HCT116 (cell line): ENCODE measurements around the gene RBM39. TPM values are rescaled to one million over a fixed set of nuclear protein-coding genes. Genes with fewer than 3 reads are reported as not detected.
A peak's percentile ranks its signal among the peaks of the same experiment; 100 is the strongest.

ENCODE experiments used
- ATAC-seq: fragments of 200-7000 bp; cut with Tn5 transposase; 2 replicates; pipeline ENCODE4 v1.9.1; 2020; ENCODE audit warnings: mild to moderate bottlenecking, moderate library complexity
- BruUV-seq: library from RNA; stranded (reverse); fragments of 400-500 nt; replicated peaks from 2 replicates; lab custom pipeline; 2021; lab: Mats Ljungman, UMichigan
- CTCF ChIA-PET: fragments of 300-600 bp; sonication (Branson Sonifier 250); formaldehyde crosslinking; loops from one replicate; lab custom pipeline; 2021; ENCODE audit warnings: antibody characterized with exemption; lab: Charles Lee
- POLR2A ChIA-PET: fragments of 300-600, 350-600 bp; sonication (Branson Sonifier 250); formaldehyde crosslinking; loops from one replicate; lab custom pipeline; 2021; ENCODE audit warnings: antibody characterized with exemption; lab: Charles Lee
- RAD21 ChIA-PET, 2 experiments: fragments of 300-600 bp; sonication (Branson Sonifier 250); formaldehyde crosslinking; loops; one replicate each; lab custom pipeline; 2023; ENCODE audit warnings: low total read pairs in 2 of 2; ENCODE audit not compliant: uncharacterized antibody in 2 of 2, unreplicated experiment in 2 of 2, low non-redundant PET in 1 of 2; lab: Charles Lee
- DNase-seq: peaks from one replicate; pipeline ENCODE4 v3.0.0-alpha.2; 2010; ENCODE audit warnings: low read depth, low spot score
- H2AFZ ChIP-seq: fragments of 200-600 bp; shearing (Covaris generic), sonication (generic); 2 replicates; pipeline ENCODE4 v1.6.1; 2017; ENCODE audit warnings: low read depth, mixed run types, mixed read lengths, antibody characterized with exemption, low read length; ENCODE audit not compliant: poor library complexity, severe bottlenecking
- H3K27ac ChIP-seq: 2 replicates; pipeline ENCODE4 v1.5.1; 2012; ENCODE audit warnings: low read depth, low read length
- H3K27me3 ChIP-seq: fragments of 200-600 bp; sonication (generic); 2 replicates; pipeline ENCODE4 v1.6.1; 2016; ENCODE audit warnings: mixed run types, low read length, mixed read lengths; ENCODE audit not compliant: insufficient read depth
- H3K36me3 ChIP-seq, 2 experiments: fragments of 200-500 bp in 1 of 2; fragments of 200-600 bp in 1 of 2; sonication (Bioruptor generic) in 1 of 2; sonication (generic) in 1 of 2; 2 replicates each; pipeline versions ENCODE4 v1.5.1 to v1.6.1; 2014 to 2016; ENCODE audit warnings: low read length in 2 of 2, inconsistent platforms in 1 of 2, mixed read lengths in 1 of 2, mixed run types in 1 of 2; ENCODE audit not compliant: insufficient read depth in 2 of 2, control insufficient read depth in 1 of 2
- H3K4me1 ChIP-seq, 2 experiments: fragments of 200-600 bp in 1 of 2; sonication (generic) in 1 of 2; 2 replicates each; pipeline versions ENCODE4 v1.5.1 to v1.6.1; 2012 to 2017; ENCODE audit warnings: low read length in 2 of 2, inconsistent platforms in 1 of 2, mild to moderate bottlenecking in 1 of 2, mixed read lengths in 1 of 2, mixed run types in 1 of 2, moderate library complexity in 1 of 2; ENCODE audit not compliant: insufficient read depth in 2 of 2, control insufficient read depth in 1 of 2
- H3K4me2 ChIP-seq: fragments of 200-600 bp; sonication (generic); 2 replicates; pipeline ENCODE4 v1.6.1; 2017; ENCODE audit warnings: mixed run types, low read length, mixed read lengths
- H3K4me3 ChIP-seq, 2 experiments: fragments of 200-600 bp in 1 of 2; sonication (generic) in 1 of 2; replicated peaks in 1 of 2; 2 replicates each; pipeline ENCODE4 v1.5.1; 2011 to 2016; ENCODE audit warnings: low read length in 2 of 2, control low read depth in 1 of 2, low read depth in 1 of 2, mild to moderate bottlenecking in 1 of 2, mixed read lengths in 1 of 2, mixed run types in 1 of 2
- H3K79me2 ChIP-seq: fragments of 200-600 bp; sonication (generic); 2 replicates; pipeline ENCODE4 v1.6.1; 2017; ENCODE audit warnings: mild to moderate bottlenecking, mixed run types, low read length, moderate library complexity, mixed read lengths; ENCODE audit not compliant: insufficient read depth
- H3K9ac ChIP-seq: fragments of 200-600 bp; sonication (generic); 2 replicates; pipeline ENCODE4 v1.6.1; 2016; ENCODE audit warnings: low read length, mixed read lengths
- H3K9me2 ChIP-seq: fragments of 200-600 bp; sonication (generic), shearing (Covaris generic); 2 replicates; pipeline ENCODE4 v1.6.1; 2017; ENCODE audit warnings: mixed run types, mild to moderate bottlenecking, moderate library complexity; ENCODE audit not compliant: insufficient read depth
- H3K9me3 ChIP-seq, 2 experiments: fragments of 200-500 bp in 1 of 2; fragments of 200-600 bp in 1 of 2; sonication (Bioruptor generic) in 1 of 2; sonication (generic) in 1 of 2; 2 replicates each; pipeline ENCODE4 v1.6.1; 2014 to 2017; ENCODE audit warnings: low read length in 2 of 2, mixed read lengths in 2 of 2, inconsistent platforms in 1 of 2, low read depth in 1 of 2, mild to moderate bottlenecking in 1 of 2, mixed run types in 1 of 2, moderate library complexity in 1 of 2; ENCODE audit not compliant: control insufficient read depth in 1 of 2, insufficient read depth in 1 of 2
- H4K20me1 ChIP-seq: fragments of 200-600 bp; sonication (generic), shearing (Covaris generic); 2 replicates; pipeline ENCODE4 v1.6.1; 2017; ENCODE audit warnings: mixed run types, mild to moderate bottlenecking, moderate library complexity; ENCODE audit not compliant: insufficient read depth
- CBX3 ChIP-seq: IDR thresholded peaks from 2 replicates; pipeline ENCODE4 v1.6.1; 2012; ENCODE audit warnings: low read depth
- EZH2 ChIP-seq: fragments of 200-600 bp; sonication (generic); IDR thresholded peaks from 2 replicates; pipeline ENCODE4 v1.6.1; 2017; ENCODE audit warnings: antibody characterized with exemption, mixed run types
- EZH2phosphoT487 ChIP-seq: fragments of 200-600 bp; IDR thresholded peaks from 2 replicates; pipeline ENCODE4 v1.6.1; 2018; ENCODE audit warnings: antibody characterized with exemption, borderline replicate concordance
- POLR2A ChIP-seq: IDR thresholded peaks from 2 replicates; pipeline ENCODE4 v1.7.0; 2011; ENCODE audit warnings: borderline replicate concordance; ENCODE audit not compliant: insufficient read depth, insufficient read length; ENCODE audit errors: extremely low read depth
- RAD21 ChIP-seq: IDR thresholded peaks from 2 replicates; pipeline ENCODE4 v1.6.1; 2012; ENCODE audit warnings: low read depth, mild to moderate bottlenecking
- REST ChIP-seq: IDR thresholded peaks from 2 replicates; pipeline ENCODE4 v1.6.1; 2012; ENCODE audit warnings: low read depth
- SIN3A ChIP-seq: IDR thresholded peaks from 2 replicates; pipeline ENCODE4 v1.6.1; 2012; ENCODE audit warnings: low read depth
- SRF ChIP-seq: IDR thresholded peaks from 2 replicates; pipeline ENCODE4 v1.6.1; 2012; ENCODE audit warnings: low read depth
- TCF7L2 ChIP-seq: IDR thresholded peaks from 2 replicates; pipeline ENCODE4 v1.7.0; 2011; ENCODE audit warnings: borderline replicate concordance, inconsistent platforms; ENCODE audit not compliant: insufficient read depth, insufficient read length; ENCODE audit errors: extremely low read depth
- ZFX ChIP-seq: fragments of 450-650 bp; IDR thresholded peaks from 2 replicates; pipeline ENCODE4 v1.6.1; 2017
- intact Hi-C: fragments of 100-400 bp; cut with micrococcal nuclease; formaldehyde crosslinking; loops from 2 replicates; pipeline ENCODE4 v1.10.0; 2022
- total RNA-seq: library from RNA; stranded (reverse); gene quantifications from one replicate; pipeline ENCODE4 v1.2.1, GENCODE V29; 2021; ENCODE audit not compliant: unreplicated experiment
- TF ChIP-seq, protein P1 (sequence below): IDR thresholded peaks from 2 replicates; pipeline ENCODE4 v1.6.1; 2012
- TF ChIP-seq, protein P2 (sequence below), 3 experiments: fragments of 200-600 bp in 1 of 3; sonication (generic) in 1 of 3; IDR thresholded peaks in 2 of 3; conservative IDR thresholded peaks in 1 of 3; 2 replicates each; pipeline ENCODE4 v1.5.1; 2012 to 2017; ENCODE audit warnings: low read depth in 2 of 3, low read length in 2 of 3, antibody characterized with exemption in 1 of 3, borderline replicate concordance in 1 of 3, control low read depth in 1 of 3, mild to moderate bottlenecking in 1 of 3, mixed read lengths in 1 of 3, mixed run types in 1 of 3, moderate library complexity in 1 of 3; ENCODE audit not compliant: insufficient read depth in 1 of 3

Gene RBM39
- total RNA-seq, 1 experiment from 2014 or later: 234 TPM

DNA sequence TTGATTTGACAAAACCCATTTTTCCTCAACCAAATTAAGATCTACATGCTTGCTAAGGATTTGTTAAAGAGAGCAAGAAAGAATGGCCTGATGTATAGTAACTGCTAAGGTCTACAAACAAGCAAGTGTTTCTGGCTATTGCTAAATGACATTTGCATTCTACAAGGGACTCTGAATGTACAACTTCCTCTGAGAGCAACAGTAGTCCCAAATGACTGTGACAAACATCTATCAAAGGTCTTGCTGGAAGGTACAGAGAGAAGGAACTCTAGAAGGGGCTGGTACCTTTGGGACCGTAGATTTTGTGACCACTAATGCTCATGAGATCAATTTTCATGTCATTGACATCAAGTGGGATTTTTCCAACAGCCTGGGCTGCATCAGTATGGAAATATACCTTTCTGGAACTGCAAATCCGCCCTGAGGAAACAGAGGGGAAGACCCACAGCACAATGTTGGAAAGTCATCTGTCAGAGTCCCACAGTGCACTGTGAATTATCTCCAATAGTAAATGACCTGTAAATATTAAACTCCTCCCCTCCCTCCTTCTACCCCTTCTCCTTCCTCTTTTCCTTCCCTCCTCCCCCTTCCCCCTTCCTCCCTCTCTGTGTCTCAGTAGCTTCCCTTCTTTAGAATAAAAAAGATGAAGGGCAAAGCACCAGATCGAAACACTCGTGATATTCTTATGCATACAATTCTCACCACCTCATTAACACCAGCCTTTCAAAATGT lies 61.4 kb downstream of the RBM39 start:
- intact Hi-C loops: no loop called here
- Histone ChIP-seq H3K27me3 (no peaks in the 10 kb centered on the region), H3K4me3 (no peak overlapping the region), H2AFZ (no peak overlapping the region), H4K20me1 (no peaks in the 10 kb centered on the region), H3K9me3 (no peaks in the 10 kb centered on the region), H3K9ac (no peak overlapping the region), H3K27ac (no peak overlapping the region), H3K36me3 (no peaks in the 10 kb centered on the region), H3K4me2 (no peak overlapping the region), H3K9me2 (no peaks in the 10 kb centered on the region), H3K79me2 (no peaks in the 10 kb centered on the region), H3K4me1 (no peaks in the 10 kb centered on the region)
- TSS peak; percentile 35 for BruUV-seq
- ChIA-PET POLR2A (no interaction called here), CTCF (interaction anchor here (0.5 kb wide), 1 partner anchor 258 kb away, joined by 3 read pairs; no protein-coding TSS in a partner anchor), RAD21 (no interaction called here)
- DNase-seq: no peak
- TF ChIP-seq RAD21 (no peak), EZH2phosphoT487 (no peak), CBX3 (no peak), REST (no peak), SRF (no peak), SIN3A (no peak), EZH2 (no peak), POLR2A (no peak), ZFX (no peak), TCF7L2 (no peak)
- TF ChIP-seq, protein P1, sequence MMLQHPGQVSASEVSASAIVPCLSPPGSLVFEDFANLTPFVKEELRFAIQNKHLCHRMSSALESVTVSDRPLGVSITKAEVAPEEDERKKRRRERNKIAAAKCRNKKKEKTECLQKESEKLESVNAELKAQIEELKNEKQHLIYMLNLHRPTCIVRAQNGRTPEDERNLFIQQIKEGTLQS: no peak
- TF ChIP-seq, protein P2, sequence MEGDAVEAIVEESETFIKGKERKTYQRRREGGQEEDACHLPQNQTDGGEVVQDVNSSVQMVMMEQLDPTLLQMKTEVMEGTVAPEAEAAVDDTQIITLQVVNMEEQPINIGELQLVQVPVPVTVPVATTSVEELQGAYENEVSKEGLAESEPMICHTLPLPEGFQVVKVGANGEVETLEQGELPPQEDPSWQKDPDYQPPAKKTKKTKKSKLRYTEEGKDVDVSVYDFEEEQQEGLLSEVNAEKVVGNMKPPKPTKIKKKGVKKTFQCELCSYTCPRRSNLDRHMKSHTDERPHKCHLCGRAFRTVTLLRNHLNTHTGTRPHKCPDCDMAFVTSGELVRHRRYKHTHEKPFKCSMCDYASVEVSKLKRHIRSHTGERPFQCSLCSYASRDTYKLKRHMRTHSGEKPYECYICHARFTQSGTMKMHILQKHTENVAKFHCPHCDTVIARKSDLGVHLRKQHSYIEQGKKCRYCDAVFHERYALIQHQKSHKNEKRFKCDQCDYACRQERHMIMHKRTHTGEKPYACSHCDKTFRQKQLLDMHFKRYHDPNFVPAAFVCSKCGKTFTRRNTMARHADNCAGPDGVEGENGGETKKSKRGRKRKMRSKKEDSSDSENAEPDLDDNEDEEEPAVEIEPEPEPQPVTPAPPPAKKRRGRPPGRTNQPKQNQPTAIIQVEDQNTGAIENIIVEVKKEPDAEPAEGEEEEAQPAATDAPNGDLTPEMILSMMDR (IDR thresholded peaks at IDR 0.05 in 2 of 3, conservative IDR thresholded peaks at IDR 0.05 in 1 of 3; ENCODE audit: borderline replicate concordance in 1 of 3, insufficient read depth in 1 of 3, low read depth in 2 of 3, low read length in 2 of 3): no peak
- ATAC-seq: no peak
